IMR-90 (cell line): ENCODE measurements around the gene PPIA. TPM values are rescaled to one million over a fixed set of nuclear protein-coding genes. Genes with fewer than 3 reads are reported as not detected.

Source experiments
- ATAC-seq: fragments of 200-7000 bp; cut with Tn5 transposase; 2 replicates; pipeline ENCODE4 v1.9.1; 2020; ENCODE audit warnings: low read depth, mild to moderate bottlenecking, moderate library complexity
- BruUV-seq: library from RNA; stranded (reverse); fragments of 400-500 nt; replicated peaks from 2 replicates; lab custom pipeline; 2021; lab: Mats Ljungman, UMichigan
- CTCF ChIA-PET: fragments of 300-600 bp; formaldehyde crosslinking; extraction: SDS; loops from one replicate; lab custom pipeline; 2021; ENCODE audit warnings: antibody characterized with exemption; lab: Yijun Ruan, JAX
- POLR2A ChIA-PET: fragments of 300-600 bp; sonication (Branson Sonifier 250); formaldehyde crosslinking; loops from one replicate; lab custom pipeline; 2022; ENCODE audit warnings: antibody characterized with exemption; ENCODE audit not compliant: unreplicated experiment; lab: Charles Lee
- DNase-seq: peaks from one replicate; pipeline ENCODE4 v3.0.0; 2013
- H2AFZ ChIP-seq: replicated peaks from 2 replicates; pipeline ENCODE3; 2013; ENCODE audit warnings: low read length, mild to moderate bottlenecking; ENCODE audit not compliant: poor library complexity
- H2AK5ac ChIP-seq: 2 replicates; pipeline ENCODE4 v1.6.1; 2013; ENCODE audit warnings: low read depth, low read length, inconsistent platforms
- H2AK9ac ChIP-seq: replicated peaks from 2 replicates; pipeline ENCODE3; 2013; ENCODE audit warnings: mild to moderate bottlenecking, low read depth, low read length, moderate library complexity; ENCODE audit not compliant: poor library complexity
- H2BK120ac ChIP-seq: 2 replicates; pipeline ENCODE4 v1.6.1; 2013; ENCODE audit warnings: low read depth, low read length, inconsistent platforms
- H2BK15ac ChIP-seq: 3 replicates; pipeline ENCODE4 v1.6.1; 2013; ENCODE audit warnings: low read depth, low read length, inconsistent platforms
- H2BK20ac ChIP-seq: 2 replicates; pipeline ENCODE4 v1.6.1; 2013; ENCODE audit warnings: low read depth, mild to moderate bottlenecking, inconsistent platforms, low read length, moderate library complexity
- H2BK5ac ChIP-seq: 2 replicates; pipeline ENCODE4 v1.6.1; 2013; ENCODE audit warnings: mild to moderate bottlenecking, low read depth, low read length, inconsistent platforms; ENCODE audit not compliant: poor library complexity, severe bottlenecking
- H3K14ac ChIP-seq: replicated peaks from 2 replicates; pipeline ENCODE4 v1.6.1; 2013; ENCODE audit warnings: low read depth, low read length, inconsistent platforms
- H3K18ac ChIP-seq: 2 replicates; pipeline ENCODE4 v1.6.1; 2013; ENCODE audit warnings: low read depth, low read length, control low read depth
- H3K23ac ChIP-seq: 2 replicates; pipeline ENCODE4 v1.6.1; 2013; ENCODE audit warnings: low read depth, low read length, inconsistent platforms
- H3K27ac ChIP-seq: 2 replicates; pipeline ENCODE4 v1.5.1; 2013; ENCODE audit warnings: mild to moderate bottlenecking, control low read depth, low read length; ENCODE audit not compliant: insufficient read depth
- H3K27me3 ChIP-seq: 2 replicates; pipeline ENCODE4 v1.6.1; 2013; ENCODE audit warnings: low read length; ENCODE audit not compliant: control insufficient read depth, insufficient read depth
- H3K36me3 ChIP-seq: 2 replicates; pipeline ENCODE4 v1.6.1; 2013; ENCODE audit warnings: low read length, mixed read lengths; ENCODE audit not compliant: control insufficient read depth, insufficient read depth
- H3K4ac ChIP-seq: 2 replicates; pipeline ENCODE4 v1.6.1; 2013; ENCODE audit warnings: low read depth, low read length, inconsistent platforms
- H3K4me1 ChIP-seq: 2 replicates; pipeline ENCODE4 v1.6.1; 2013; ENCODE audit warnings: low read length, mixed read lengths; ENCODE audit not compliant: control insufficient read depth, insufficient read depth
- H3K4me2 ChIP-seq: 2 replicates; pipeline ENCODE4 v1.6.1; 2013; ENCODE audit warnings: low read depth, mild to moderate bottlenecking, control low read depth, low read length, moderate library complexity
- H3K4me3 ChIP-seq: 2 replicates; pipeline ENCODE4 v1.5.1; 2013; ENCODE audit warnings: low read depth, mild to moderate bottlenecking, control low read depth, low read length, moderate library complexity; ENCODE audit not compliant: insufficient read depth
- H3K56ac ChIP-seq: 2 replicates; pipeline ENCODE4 v1.6.1; 2013; ENCODE audit warnings: low read length, inconsistent platforms; ENCODE audit not compliant: insufficient read depth; ENCODE audit errors: extremely low read depth
- H3K79me1 ChIP-seq, 2 experiments: 2 replicates each; pipeline ENCODE4 v1.6.1; 2013; ENCODE audit warnings: low read length in 2 of 2, inconsistent platforms in 1 of 2, low read depth in 1 of 2
- H3K9ac ChIP-seq: 2 replicates; pipeline ENCODE4 v1.6.1; 2013; ENCODE audit warnings: low read depth, low read length, control low read depth
- H3K9me1 ChIP-seq: 2 replicates; pipeline ENCODE4 v1.6.1; 2013; ENCODE audit warnings: low read length, inconsistent platforms; ENCODE audit not compliant: insufficient read depth
- H3K9me3 ChIP-seq: 2 replicates; pipeline ENCODE4 v1.6.1; 2013; ENCODE audit warnings: low read length; ENCODE audit not compliant: control insufficient read depth, insufficient read depth
- H4K20me1 ChIP-seq: 2 replicates; pipeline ENCODE4 v1.6.1; 2013; ENCODE audit warnings: low read length, inconsistent platforms; ENCODE audit not compliant: insufficient read depth
- H4K5ac ChIP-seq: 2 replicates; pipeline ENCODE4 v1.6.1; 2013; ENCODE audit warnings: mild to moderate bottlenecking, low read depth, low read length, control low read depth
- H4K8ac ChIP-seq, 2 experiments: 2 replicates each; pipeline ENCODE4 v1.6.1; 2013; ENCODE audit warnings: low read depth in 2 of 2, low read length in 2 of 2, control low read depth in 1 of 2, inconsistent platforms in 1 of 2
- H4K91ac ChIP-seq: 2 replicates; pipeline ENCODE4 v1.6.1; 2013; ENCODE audit warnings: low read depth, low read length, inconsistent platforms; ENCODE audit not compliant: insufficient read depth
- BHLHE40 ChIP-seq: fragments of 150-350 bp; IDR thresholded peaks from 2 replicates; pipeline ENCODE4 v1.6.1; 2016; ENCODE audit warnings: mild to moderate bottlenecking, low read depth, low read length
- RAD21 ChIP-seq: IDR thresholded peaks from 2 replicates; pipeline ENCODE4 v1.6.1; 2012; ENCODE audit warnings: low read length, improper control_type of control experiment
- WGBS, 2 experiments: methylation state at CpG; one replicate each; pipeline versions ENCODE4 v1.1.5 to v1.1.7; 2013; ENCODE audit warnings: missing lambda C conversion rate in 2 of 2; ENCODE audit not compliant: insufficient read length in 1 of 2; ENCODE audit errors: extremely low coverage in 2 of 2; 5-methylcytosine and 5-hydroxymethylcytosine counted together
- dilution Hi-C: fragments of 300-500 bp; cut with HindIII; formaldehyde crosslinking; loops from one replicate; pipeline ENCODE4 v1.14.3; 2018; ENCODE audit warnings: low sequenced_read_pairs; ENCODE audit not compliant: unreplicated experiment
- in situ Hi-C: fragments of 300-500 bp; cut with MboI; formaldehyde crosslinking; loops from 3 replicates; pipeline ENCODE4 v1.14.3; 2019; ENCODE audit warnings: low sequenced_read_pairs, inconsistent platforms, mixed read lengths
- intact Hi-C: fragments of 100-400 bp; cut with micrococcal nuclease; formaldehyde crosslinking; loops from 2 replicates; pipeline ENCODE4 v1.10.0; 2022
- polyA plus RNA-seq, 3 experiments: library from polyadenylated mRNA; depleted of rRNA; stranded (reverse); fragments of >200 nt; gene quantifications; 2 replicates each; pipeline ENCODE4 v1.2.3, GENCODE V29; 2012; ENCODE audit warnings: low replicate concordance in 1 of 3
- total RNA-seq: library from RNA; depleted of rRNA; stranded (reverse); fragments of >200 nt; gene quantifications from 2 replicates; pipeline ENCODE4 v1.2.3, GENCODE V29; 2012
- TF ChIP-seq, protein P1 (sequence below): conservative IDR thresholded peaks from 2 replicates; pipeline ENCODE4 v1.5.1; 2012; ENCODE audit warnings: mild to moderate bottlenecking, low read depth, low read length, improper control_type of control experiment

PPIA gene
- total and polyA plus RNA-seq, 2 of the 4 experiments (the other 2 are of a cell fraction) = 3,396 to 4,883 TPM

DNA sequence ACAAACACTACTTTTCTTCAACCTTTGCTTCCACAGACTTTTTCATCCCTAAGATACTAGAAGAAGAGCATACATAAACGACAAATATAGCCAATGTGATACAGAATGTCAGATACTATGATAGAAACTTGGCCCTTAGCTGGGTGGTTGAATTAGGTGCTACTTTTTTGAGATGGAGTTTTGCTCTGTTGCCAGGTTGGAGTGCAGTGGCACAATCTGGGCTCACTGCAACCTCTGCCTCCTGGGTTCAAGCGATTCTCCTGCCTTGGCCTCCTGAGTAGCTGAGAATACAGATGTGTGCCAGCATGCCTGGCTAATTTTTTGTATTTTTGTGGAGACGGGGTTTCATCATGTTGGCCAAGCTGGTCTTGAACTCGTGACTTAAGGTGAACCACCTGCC is 3.5 kb downstream of the PPIA start:
- no peak for TF ChIP-seq RAD21
- TF ChIP-seq BHLHE40 = no peak
- TF ChIP-seq, protein P1, sequence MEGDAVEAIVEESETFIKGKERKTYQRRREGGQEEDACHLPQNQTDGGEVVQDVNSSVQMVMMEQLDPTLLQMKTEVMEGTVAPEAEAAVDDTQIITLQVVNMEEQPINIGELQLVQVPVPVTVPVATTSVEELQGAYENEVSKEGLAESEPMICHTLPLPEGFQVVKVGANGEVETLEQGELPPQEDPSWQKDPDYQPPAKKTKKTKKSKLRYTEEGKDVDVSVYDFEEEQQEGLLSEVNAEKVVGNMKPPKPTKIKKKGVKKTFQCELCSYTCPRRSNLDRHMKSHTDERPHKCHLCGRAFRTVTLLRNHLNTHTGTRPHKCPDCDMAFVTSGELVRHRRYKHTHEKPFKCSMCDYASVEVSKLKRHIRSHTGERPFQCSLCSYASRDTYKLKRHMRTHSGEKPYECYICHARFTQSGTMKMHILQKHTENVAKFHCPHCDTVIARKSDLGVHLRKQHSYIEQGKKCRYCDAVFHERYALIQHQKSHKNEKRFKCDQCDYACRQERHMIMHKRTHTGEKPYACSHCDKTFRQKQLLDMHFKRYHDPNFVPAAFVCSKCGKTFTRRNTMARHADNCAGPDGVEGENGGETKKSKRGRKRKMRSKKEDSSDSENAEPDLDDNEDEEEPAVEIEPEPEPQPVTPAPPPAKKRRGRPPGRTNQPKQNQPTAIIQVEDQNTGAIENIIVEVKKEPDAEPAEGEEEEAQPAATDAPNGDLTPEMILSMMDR = no peak
- Histone ChIP-seq H2AK5ac (no peak overlapping the region), H3K9me3 (no peaks in the 10 kb centered on the region), H2AFZ (no peak overlapping the region), H3K4me2 (no peak overlapping the region), H4K91ac (no peak overlapping the region), H2BK5ac (no peak overlapping the region), H3K14ac (no peak overlapping the region), H3K56ac (no peak overlapping the region), H4K5ac (no peak overlapping the region), H3K27me3 (no peaks in the 10 kb centered on the region), H3K23ac (no peak overlapping the region), H3K4me3 (no peak overlapping the region), H4K20me1 (peaks cover 75% of the 10 kb centered on the region), H2BK20ac (no peak overlapping the region), H3K18ac (no peak overlapping the region), H4K8ac (no peak overlapping the region), H3K9me1 (peaks cover 12% of the 10 kb centered on the region), H2BK120ac (no peak overlapping the region), H3K4me1 (peaks cover 2% of the 10 kb centered on the region; the same call in 1 of the 2 replicates), H3K4ac (no peak overlapping the region), H3K9ac (no peak overlapping the region), H3K36me3 (peaks cover 42% of the 10 kb centered on the region), H3K27ac (no peak overlapping the region), H3K79me1 (peaks cover 10 to 58% of the 10 kb centered on the region in 2 experiments; a peak in 3 of 4 replicates), H2AK9ac (no peak overlapping the region), H2BK15ac (no peak overlapping the region)
- CTCF ChIA-PET = no interaction called here
- no peak for ATAC-seq
- intact Hi-C loops = loop anchor here (5.0 kb wide), 2 partner anchors 122 to 337 kb away; no protein-coding TSS in a partner anchor
- in situ Hi-C loops = no loop called here
- 100% methylated on average over 2 of the region's 4 CpGs; no CpG with 5 or more reads in 1 of the 2 experiments for WGBS, 2 experiments
- BruUV-seq = no TSS peak
- dilution Hi-C loops = no loop called here
- no peak for DNase-seq
- POLR2A ChIA-PET = interaction anchor here (0.5 kb wide), 1 partner anchor 221 kb away, joined by 4 read pairs; no protein-coding TSS in a partner anchor
